ENCODE data around the gene KRABD2.

The KRABD2 gene

GRCh38 chr17:8345052-8345690, 31.3 kb downstream of the KRABD2 start:
- no peak overlapping the region for H3K4me3 ChIP-seq
- H3K4me1 ChIP-seq (ENCODE audit: insufficient read depth), result no peaks in the 10 kb centered on the region
- H2AFZ ChIP-seq, result no peak overlapping the region
- H4K20me1 ChIP-seq (ENCODE audit: insufficient read depth), result no peaks in the 10 kb centered on the region
- in situ Hi-C loops (cut with MboI), result no loop called here
- no peaks in the 10 kb centered on the region for H3K79me2 ChIP-seq (ENCODE audit: insufficient read depth)
- no peaks in the 10 kb centered on the region for H3K9me2 ChIP-seq (ENCODE audit: insufficient read depth)
- WGBS, 2 experiments (ENCODE audit: low coverage in 1 of 2, low lambda C conversion rate in 2 of 2, missing lambda C conversion rate in 2 of 2), result 67 to 70% methylated on average over 6 of the region's 6 CpGs
- H3K36me3 ChIP-seq (ENCODE audit: low read depth), result no peaks in the 10 kb centered on the region
- no peaks in the 10 kb centered on the region for H3F3A ChIP-seq (ENCODE audit: insufficient read depth)
- H3K9me3 ChIP-seq (ENCODE audit: low read depth), result no peaks in the 10 kb centered on the region
- no peak for DNase-seq
- TF ChIP-seq EZH2phosphoT487 (IDR thresholded peaks at IDR 0.05; ENCODE audit: insufficient read depth, low read depth), result no peak
- no peak for TF ChIP-seq EZH2 (IDR thresholded peaks at IDR 0.05; ENCODE audit: insufficient read depth, poor library complexity, severe bottlenecking)
- peaks cover 15% of the 10 kb centered on the region for H3K27me3 ChIP-seq (replicated peaks; ENCODE audit: insufficient read depth)
- no peak overlapping the region for H3K27ac ChIP-seq
- no peak overlapping the region for H3K9ac ChIP-seq
- no peak overlapping the region for H3K4me2 ChIP-seq (ENCODE audit: unreplicated experiment)

- WGBS, 2 experiments (ENCODE audit: low coverage in 1 of 2, low lambda C conversion rate in 2 of 2, missing lambda C conversion rate in 2 of 2), result 35 to 40% methylated on average over 4 of the region's 4 CpGs
- DNase-seq, result peak; percentile 15
- TF ChIP-seq EZH2phosphoT487 (IDR thresholded peaks at IDR 0.05; ENCODE audit: insufficient read depth, low read depth) (no peak), EZH2 (IDR thresholded peaks at IDR 0.05; ENCODE audit: insufficient read depth, poor library complexity, severe bottlenecking) (no peak)
Measured at GRCh38 chr17:8341456-8341855, 35.0 kb downstream of the KRABD2 start.

GRCh38 chr17:8339540-8339939, 37.0 kb downstream of the KRABD2 start, which contains the start of gene ODF4:
Gene ODF4, plus strand, starts transcription at chr17:8339840. Its CDS starts 212 bp downstream, at chr17:8340052.
- no peak for DNase-seq
- H3K9me3 ChIP-seq (ENCODE audit: low read depth), result no peaks in the 10 kb centered on the region
- TF ChIP-seq EZH2phosphoT487 (IDR thresholded peaks at IDR 0.05; ENCODE audit: insufficient read depth, low read depth), result no peak
- no peak for TF ChIP-seq EZH2 (IDR thresholded peaks at IDR 0.05; ENCODE audit: insufficient read depth, poor library complexity, severe bottlenecking)
- no peaks in the 10 kb centered on the region for H3K36me3 ChIP-seq (ENCODE audit: low read depth)
- no peaks in the 10 kb centered on the region for H3K27me3 ChIP-seq (replicated peaks; ENCODE audit: insufficient read depth)
- H3K27ac ChIP-seq, result no peak within 1 kb of the TSS
- H3F3A ChIP-seq (ENCODE audit: insufficient read depth), result no peaks in the 10 kb centered on the region
- no peaks in the 10 kb centered on the region for H4K20me1 ChIP-seq (ENCODE audit: insufficient read depth)
- no peak within 1 kb of the TSS for H3K4me2 ChIP-seq (ENCODE audit: unreplicated experiment)
- WGBS, 2 experiments (ENCODE audit: low coverage in 1 of 2, low lambda C conversion rate in 2 of 2, missing lambda C conversion rate in 2 of 2), result 76 to 79% methylated on average over 2 of the region's 2 CpGs
- in situ Hi-C loops (cut with MboI), result no loop called here
- H3K9ac ChIP-seq, result no peak within 1 kb of the TSS
- H3K4me3 ChIP-seq, result no peak within 1 kb of the TSS
- no peaks in the 10 kb centered on the region for H3K79me2 ChIP-seq (ENCODE audit: insufficient read depth)
- H3K9me2 ChIP-seq (ENCODE audit: insufficient read depth), result no peaks in the 10 kb centered on the region
- H3K4me1 ChIP-seq (ENCODE audit: insufficient read depth), result no peaks in the 10 kb centered on the region
- peak within 1 kb of the TSS; percentile 42 for H2AFZ ChIP-seq

More at GRCh38 chr17:8341456-8341855, 35.0 kb downstream of the KRABD2 start:
- no peak overlapping the region for H3K4me2 ChIP-seq (ENCODE audit: unreplicated experiment)
- no peaks in the 10 kb centered on the region for H3K4me1 ChIP-seq (ENCODE audit: insufficient read depth)
- no peaks in the 10 kb centered on the region for H4K20me1 ChIP-seq (ENCODE audit: insufficient read depth)
- no peak overlapping the region for H3K9ac ChIP-seq
- in situ Hi-C loops (cut with MboI), result no loop called here
- H3K9me3 ChIP-seq (ENCODE audit: low read depth), result no peaks in the 10 kb centered on the region
- H2AFZ ChIP-seq, result no peak overlapping the region
- H3K27me3 ChIP-seq (replicated peaks; ENCODE audit: insufficient read depth), result peaks cover 10% of the 10 kb centered on the region
- no peaks in the 10 kb centered on the region for H3K9me2 ChIP-seq (ENCODE audit: insufficient read depth)
- H3K27ac ChIP-seq, result no peak overlapping the region
- H3F3A ChIP-seq (ENCODE audit: insufficient read depth), result no peaks in the 10 kb centered on the region
- H3K79me2 ChIP-seq (ENCODE audit: insufficient read depth), result no peaks in the 10 kb centered on the region
- no peak overlapping the region for H3K4me3 ChIP-seq
- no peaks in the 10 kb centered on the region for H3K36me3 ChIP-seq (ENCODE audit: low read depth)

- Histone ChIP-seq H3K4me3 (0 out of 2 replicates have a peak overlapping the region, but pooled peaks have one; percentile 31), H3K27ac (no peak overlapping the region), H2AFZ (peak overlapping the region; percentile 42), H4K20me1 (ENCODE audit: insufficient read depth) (no peaks in the 10 kb centered on the region), H3K36me3 (ENCODE audit: low read depth) (no peaks in the 10 kb centered on the region), H3K9me3 (ENCODE audit: low read depth) (no peaks in the 10 kb centered on the region), H3K4me2 (ENCODE audit: unreplicated experiment) (peak overlapping the region; percentile 26), H3K4me1 (ENCODE audit: insufficient read depth) (no peaks in the 10 kb centered on the region), H3F3A (ENCODE audit: insufficient read depth) (no peaks in the 10 kb centered on the region), H3K27me3 (replicated peaks; ENCODE audit: insufficient read depth) (no peaks in the 10 kb centered on the region), H3K79me2 (ENCODE audit: insufficient read depth) (no peaks in the 10 kb centered on the region), H3K9me2 (ENCODE audit: insufficient read depth) (no peaks in the 10 kb centered on the region), H3K9ac (no peak overlapping the region)
- in situ Hi-C loops (cut with MboI), result no loop called here
- WGBS, 2 experiments (ENCODE audit: low coverage in 1 of 2, low lambda C conversion rate in 2 of 2, missing lambda C conversion rate in 2 of 2), result 23 to 29% methylated on average over 5 of the region's 5 CpGs
- TF ChIP-seq EZH2phosphoT487 (IDR thresholded peaks at IDR 0.05; ENCODE audit: insufficient read depth, low read depth) (no peak), EZH2 (IDR thresholded peaks at IDR 0.05; ENCODE audit: insufficient read depth, poor library complexity, severe bottlenecking) (no peak)
- DNase-seq, result no peak
Measured at GRCh38 chr17:8338753-8339140, 37.8 kb downstream of the KRABD2 start.
